Calu3 (cell line): ENCODE results near the gene UCN2. TPM values are rescaled to one million over a fixed set of nuclear protein-coding genes. Genes with fewer than 3 reads are reported as not detected.

Experiments
- BruUV-seq: library from RNA; stranded (reverse); fragments of 400-500 nt; replicated peaks from 2 replicates; lab custom pipeline; 2021; lab: Mats Ljungman, UMichigan
- CTCF ChIA-PET: fragments of 300-600 bp; sonication (Branson Sonifier 250); formaldehyde crosslinking; loops from one replicate; lab custom pipeline; 2022; ENCODE audit warnings: antibody characterized with exemption; lab: Charles Lee
- DNase-seq: peaks from one replicate; pipeline ENCODE4 v3.0.0; 2022
- H3K27ac Mint-ChIP-seq: one replicate; pipeline ENCODE4 v1.8.0; 2022; ENCODE audit warnings: mixed read lengths; ENCODE audit not compliant: unreplicated experiment
- H3K27me3 Mint-ChIP-seq: one replicate; pipeline ENCODE4 v1.8.0; 2022; ENCODE audit warnings: mixed read lengths; ENCODE audit not compliant: unreplicated experiment
- H3K36me3 Mint-ChIP-seq: one replicate; pipeline ENCODE4 v1.8.0; 2022; ENCODE audit warnings: mild to moderate bottlenecking, moderate library complexity, mixed read lengths; ENCODE audit not compliant: insufficient read depth, unreplicated experiment
- H3K4me1 Mint-ChIP-seq: one replicate; pipeline ENCODE4 v1.8.0; 2022; ENCODE audit warnings: mild to moderate bottlenecking, low read depth, mixed read lengths; ENCODE audit not compliant: unreplicated experiment
- H3K4me3 Mint-ChIP-seq: one replicate; pipeline ENCODE4 v1.8.0; 2022; ENCODE audit warnings: mild to moderate bottlenecking, low read depth, moderate library complexity, mixed read lengths; ENCODE audit not compliant: unreplicated experiment
- H3K9me3 Mint-ChIP-seq: one replicate; pipeline ENCODE4 v1.8.0; 2022; ENCODE audit warnings: low read depth, mixed read lengths; ENCODE audit not compliant: unreplicated experiment
- CTCF ChIP-seq: fragments of 200-600 bp; IDR thresholded peaks from one replicate; pipeline ENCODE4 v1.8.0; 2022; ENCODE audit warnings: antibody characterized with exemption; ENCODE audit not compliant: unreplicated experiment
- intact Hi-C: fragments of 100-400 bp; cut with micrococcal nuclease; formaldehyde crosslinking; loops from one replicate; pipeline ENCODE4 v1.10.0; 2022; ENCODE audit not compliant: unreplicated experiment
- total RNA-seq: library from RNA; stranded (reverse); gene quantifications from 2 replicates; pipeline ENCODE4 v1.2.3, GENCODE V29; 2022

The UCN2 gene
- total RNA-seq, 1 experiment from 2014 or later = 0.94 TPM

GRCh38 chr3:48538451-48538850, 25.1 kb downstream of the UCN2 start:
- no peaks in the 10 kb centered on the region for H3K36me3 Mint-ChIP-seq
- no TSS peak for BruUV-seq
- no peaks in the 10 kb centered on the region for H3K9me3 Mint-ChIP-seq
- H3K4me3 Mint-ChIP-seq = no peak overlapping the region
- TF ChIP-seq CTCF = no peak
- no peaks in the 10 kb centered on the region for H3K4me1 Mint-ChIP-seq
- CTCF ChIA-PET = no interaction called here
- intact Hi-C loops = no loop called here
- H3K27me3 Mint-ChIP-seq = no peaks in the 10 kb centered on the region
- H3K27ac Mint-ChIP-seq = no peak overlapping the region
- DNase-seq = no peak

- intact Hi-C loops = no loop called here
- no peaks in the 10 kb centered on the region for H3K9me3 Mint-ChIP-seq
- no peak overlapping the region for H3K4me3 Mint-ChIP-seq
- H3K27ac Mint-ChIP-seq = no peak overlapping the region
- CTCF ChIA-PET = interaction anchor here (0.6 kb wide), 1 partner anchor 944 kb away, joined by 3 read pairs; no protein-coding TSS in a partner anchor
- no TSS peak for BruUV-seq
- H3K27me3 Mint-ChIP-seq = no peaks in the 10 kb centered on the region
- H3K4me1 Mint-ChIP-seq = no peaks in the 10 kb centered on the region
- no peaks in the 10 kb centered on the region for H3K36me3 Mint-ChIP-seq
- no peak for TF ChIP-seq CTCF
- DNase-seq = no peak
Observed at GRCh38 chr3:48536785-48537184, 26.8 kb downstream of the UCN2 start.

- Mint-ChIP-seq H3K27ac (no peak overlapping the region), H3K4me3 (no peak overlapping the region), H3K36me3 (no peaks in the 10 kb centered on the region), H3K27me3 (no peaks in the 10 kb centered on the region), H3K9me3 (no peaks in the 10 kb centered on the region), H3K4me1 (no peaks in the 10 kb centered on the region)
- TF ChIP-seq CTCF = no peak
- no TSS peak for BruUV-seq
- no peak for DNase-seq
- CTCF ChIA-PET = no interaction called here
- intact Hi-C loops = no loop called here
Observed at GRCh38 chr3:48536116-48536515, 27.5 kb downstream of the UCN2 start.

GRCh38 chr3:48535578-48535977, 28.0 kb downstream of the UCN2 start:
- intact Hi-C loops = no loop called here
- Mint-ChIP-seq H3K36me3 (no peaks in the 10 kb centered on the region), H3K4me1 (no peaks in the 10 kb centered on the region), H3K9me3 (no peaks in the 10 kb centered on the region), H3K27ac (no peak overlapping the region), H3K27me3 (no peaks in the 10 kb centered on the region), H3K4me3 (no peak overlapping the region)
- DNase-seq = no peak
- CTCF ChIA-PET = no interaction called here
- BruUV-seq = no TSS peak
- TF ChIP-seq CTCF = no peak
